LNCaP clone FGC (cell line): ENCODE data around the gene FUT2.
"Not testable (repeated sequence)": the region's sequence is repeated elsewhere in the genome, so short reads cannot be mapped to it uniquely, and the experiment has no call there.

ENCODE experiments used
- DNase-seq: peaks from one replicate; pipeline ENCODE4 v3.0.0-alpha.2; 2011; ENCODE audit warnings: low read depth
- H3K4me3 ChIP-seq: 2 replicates; pipeline ENCODE4 v1.5.1; 2011; ENCODE audit warnings: mild to moderate bottlenecking, low read depth, low read length, control low read depth
- CTCF ChIP-seq: IDR thresholded peaks from 2 replicates; pipeline ENCODE4 v1.5.1; 2012; ENCODE audit warnings: mild to moderate bottlenecking; ENCODE audit not compliant: control insufficient read depth, insufficient read depth; ENCODE audit errors: extremely low read depth

Gene FUT2

GRCh38 chr19:48654299-48655059 lies 41.3 kb upstream of the FUT2 start:
- no peak for TF ChIP-seq CTCF
- DNase-seq, result no peak
- no peak overlapping the region for H3K4me3 ChIP-seq

- H3K4me3 ChIP-seq, result no peak overlapping the region
- DNase-seq, result no peak
- TF ChIP-seq CTCF, result no peak
These were observed 38.8 kb upstream of the FUT2 start for GRCh38 chr19:48656840-48657474.

GRCh38 chr19:48657828-48658227 lies 37.9 kb upstream of the FUT2 start:
- not testable (repeated sequence) for H3K4me3 ChIP-seq, DNase-seq

GRCh38 chr19:48658483-48658882 lies 37.3 kb upstream of the FUT2 start:
- no peak for DNase-seq
- no peak overlapping the region for H3K4me3 ChIP-seq
- no peak for TF ChIP-seq CTCF

GRCh38 chr19:48659768-48660167 lies 36.0 kb upstream of the FUT2 start:
- no peak for DNase-seq
- no peak for TF ChIP-seq CTCF
- H3K4me3 ChIP-seq, result no peak overlapping the region

GRCh38 chr19:48660852-48661710 lies 34.7 kb upstream of the FUT2 start:
- no peak for TF ChIP-seq CTCF
- no peak for DNase-seq
- no peak overlapping the region for H3K4me3 ChIP-seq

- no peak for DNase-seq
- H3K4me3 ChIP-seq, result no peak overlapping the region
- TF ChIP-seq CTCF, result no peak
These were observed 34.1 kb upstream of the FUT2 start for GRCh38 chr19:48661711-48662090.
